GM19395 (cell line): ENCODE data around the gene PTCHD4.

ENCODE experiments used
- ATAC-seq: cut with Tn5 transposase; IDR thresholded peaks from one replicate; pipeline ENCODE4 v1.9.1; 2021; ENCODE audit warnings: mild to moderate bottlenecking, moderate library complexity; ENCODE audit not compliant: unreplicated experiment

Gene PTCHD4

GRCh38 chr6:48099713-48100587 is 11.0 kb downstream of the PTCHD4 start:
- no peak for ATAC-seq

DNA sequence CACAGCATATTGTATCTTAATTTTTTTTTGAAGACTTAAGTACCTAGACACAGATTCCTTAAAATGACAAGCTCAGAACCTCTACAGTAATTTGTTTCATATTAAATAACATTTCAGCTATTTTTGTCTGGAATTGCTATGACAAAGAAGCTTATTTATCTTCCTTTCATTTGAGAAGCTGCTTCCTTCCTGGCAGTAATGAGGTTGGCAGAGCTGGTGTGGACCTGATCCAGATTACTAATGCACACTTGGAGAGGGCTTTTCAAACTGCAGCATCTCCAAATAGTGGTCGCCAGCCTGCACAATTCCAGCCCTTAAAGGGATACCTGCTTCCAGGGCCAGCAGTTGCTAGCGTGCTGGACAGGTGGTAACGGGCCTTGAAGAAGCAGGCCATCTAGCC is 12.1 kb downstream of the PTCHD4 start:
- no peak for ATAC-seq

DNA sequence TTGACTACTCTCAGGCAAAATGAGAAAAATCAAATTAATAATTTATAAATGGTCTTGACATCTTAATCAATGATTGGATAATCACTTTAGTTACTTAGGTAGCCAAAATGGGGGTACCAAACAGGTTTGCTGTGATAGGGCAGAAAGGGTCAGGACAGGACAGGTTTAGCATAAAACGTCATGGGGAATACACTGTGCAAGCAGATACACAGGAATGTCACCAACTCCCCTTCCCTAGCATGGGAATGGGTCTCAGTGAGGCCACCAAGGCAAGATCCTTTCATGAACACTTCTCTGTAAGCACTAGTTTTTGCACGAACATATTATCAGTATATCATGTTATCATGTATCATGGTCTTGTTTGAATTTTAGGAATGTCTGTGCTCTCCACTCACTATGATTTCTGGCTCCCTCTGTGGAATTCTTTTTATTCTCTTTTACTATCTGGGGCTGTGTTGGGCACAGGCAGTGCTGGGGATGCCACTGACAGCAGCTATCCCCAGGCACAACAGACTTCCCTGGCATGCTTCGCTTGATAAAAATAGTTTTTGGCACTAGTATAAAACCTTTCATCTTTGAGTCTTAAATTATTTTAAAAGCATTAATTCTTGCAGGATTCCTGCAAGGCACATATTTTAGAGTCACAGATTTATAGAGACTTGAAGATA is 18.3 kb downstream of the PTCHD4 start:
- ATAC-seq = no peak

GRCh38 chr6:48090546-48090945 is 20.5 kb downstream of the PTCHD4 start:
- no peak for ATAC-seq

GRCh38 chr6:48087448-48087847 is 23.5 kb downstream of the PTCHD4 start:
- no peak for ATAC-seq

DNA sequence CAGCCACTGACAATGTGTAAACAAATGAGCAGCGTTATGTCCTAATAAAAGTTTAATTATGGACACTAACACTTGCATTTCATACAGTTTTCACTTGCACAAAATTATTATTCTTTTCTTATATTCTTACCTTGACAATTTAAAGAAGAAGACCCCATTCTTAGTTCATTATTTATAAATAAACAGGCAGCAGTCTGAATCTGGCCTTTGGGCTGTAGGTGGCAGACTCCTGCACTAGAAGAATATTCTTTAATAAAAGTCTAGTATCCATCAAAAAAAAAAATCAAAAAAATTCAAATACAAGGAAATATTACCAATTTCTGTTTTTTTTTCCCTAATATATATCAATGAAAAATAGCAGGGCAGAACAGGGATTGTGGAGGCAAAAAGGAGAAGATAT is 24.8 kb downstream of the PTCHD4 start:
- ATAC-seq = no peak

DNA sequence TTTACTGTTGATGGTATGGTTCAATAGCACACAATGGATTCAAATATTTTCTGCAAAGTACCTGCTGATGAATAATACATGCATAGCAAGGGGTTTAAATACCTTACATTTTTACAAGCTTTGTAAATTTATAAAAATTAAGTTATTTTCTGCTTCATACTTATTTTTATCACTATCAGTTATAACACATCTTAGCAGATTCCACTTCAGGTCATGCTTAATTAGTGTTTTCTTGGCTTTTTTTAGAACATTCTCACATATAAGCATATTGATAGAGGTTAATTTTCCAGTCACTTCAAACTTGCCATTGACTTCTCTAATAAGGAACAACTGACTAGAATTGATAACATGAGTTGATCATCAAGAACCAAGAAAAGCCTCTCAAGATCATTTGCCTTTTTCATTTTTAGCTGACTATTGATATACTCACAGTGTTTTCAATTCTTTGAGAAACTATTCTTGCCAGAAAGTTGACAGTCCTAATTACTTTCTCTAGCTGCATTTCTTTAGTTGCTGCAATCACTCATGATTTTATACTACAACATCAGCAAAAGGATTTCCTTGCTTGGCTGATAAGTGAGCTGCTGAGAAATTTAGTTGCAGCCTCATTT is 25.8 kb downstream of the PTCHD4 start:
- no peak for ATAC-seq

DNA sequence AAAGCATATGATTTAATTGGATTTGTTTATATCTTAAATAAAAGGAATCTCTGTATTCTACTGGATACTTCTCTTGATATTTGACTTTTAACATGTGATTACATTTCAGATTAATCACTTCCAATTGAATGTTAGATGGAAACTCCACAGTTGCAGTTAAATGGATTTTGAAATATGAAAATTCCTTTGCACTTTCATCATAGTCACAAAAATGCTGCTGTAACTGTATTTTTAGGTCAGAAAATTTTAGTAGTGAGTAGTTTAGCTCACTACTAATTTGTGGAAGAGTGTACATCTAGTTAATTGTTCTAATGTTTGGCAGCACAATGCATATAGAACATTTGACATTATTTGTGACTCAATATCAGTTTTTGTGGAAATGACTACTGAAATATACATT is 26.8 kb downstream of the PTCHD4 start:
- no peak for ATAC-seq

DNA sequence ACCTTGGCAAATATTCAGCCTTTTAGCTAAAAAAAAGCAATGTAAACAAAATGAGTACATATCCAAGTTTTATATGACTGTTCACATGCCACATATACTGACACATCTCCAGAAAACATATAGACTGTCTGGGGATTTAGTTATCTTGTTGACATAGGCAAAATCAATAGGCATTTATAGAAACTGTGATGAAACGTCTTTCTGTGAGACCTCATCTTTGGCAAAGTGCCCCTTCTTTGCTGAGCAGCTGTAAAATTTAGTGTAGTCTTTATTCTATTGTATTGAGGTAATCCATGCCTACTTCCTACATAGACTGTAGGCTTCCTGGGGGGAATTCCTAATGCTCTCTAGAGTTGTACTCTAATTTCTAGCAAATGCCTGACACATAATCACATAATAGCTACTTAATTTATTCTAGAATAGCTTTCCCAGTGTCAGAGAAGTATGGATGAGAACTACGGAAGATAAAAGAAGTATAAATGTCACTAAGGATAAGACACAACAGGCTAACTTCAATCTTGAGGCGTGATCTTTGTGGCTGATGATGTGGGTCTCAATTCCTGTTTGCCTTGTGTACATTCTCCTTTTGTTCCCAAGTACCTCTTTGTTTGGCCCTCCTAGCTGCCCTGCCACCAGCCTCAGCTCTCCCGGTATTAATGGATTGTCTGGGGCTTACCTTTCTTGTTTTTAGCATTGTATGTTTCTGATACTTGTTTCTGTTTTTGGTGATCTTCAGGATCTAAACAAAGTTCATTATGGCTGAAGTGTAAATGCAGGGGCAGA is 30.6 kb downstream of the PTCHD4 start:
- ATAC-seq = no peak

DNA sequence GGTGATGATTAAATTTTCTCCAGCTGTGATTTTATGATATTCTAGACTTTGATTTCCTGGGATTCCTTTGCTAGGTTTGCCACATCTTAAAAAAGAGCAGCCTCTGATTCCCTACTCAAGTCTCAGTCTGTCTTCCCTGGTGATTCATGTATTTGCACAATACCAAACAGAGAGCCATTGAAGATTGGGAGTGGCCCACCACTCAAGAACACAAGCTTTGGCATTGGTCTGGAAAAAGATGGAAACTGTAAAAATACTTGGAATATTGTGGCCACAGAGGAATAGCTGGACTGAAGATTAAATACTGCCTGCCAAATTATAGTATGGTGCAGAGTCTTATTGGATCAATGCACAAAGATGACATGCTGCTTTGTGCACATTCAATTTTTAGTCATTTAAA is 32.9 kb downstream of the PTCHD4 start:
- no peak for ATAC-seq

DNA sequence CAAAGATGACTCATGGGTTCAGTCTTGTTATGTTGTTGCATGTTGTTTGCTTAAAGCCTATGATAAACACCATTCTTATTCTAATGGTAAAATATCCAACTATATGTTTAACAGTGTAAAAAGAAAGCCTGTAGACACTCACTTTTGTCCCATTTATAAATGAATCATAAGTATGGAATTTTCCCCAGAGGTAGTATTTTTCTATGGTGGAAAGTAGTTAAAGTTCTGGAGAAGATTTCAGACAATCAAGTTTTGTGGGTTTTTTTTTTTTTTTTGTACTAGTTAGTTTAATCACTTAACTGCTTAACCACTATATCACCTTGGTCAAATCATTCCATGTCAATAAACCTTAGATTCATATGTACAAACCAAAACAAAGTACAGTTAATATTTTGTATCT is 35.8 kb downstream of the PTCHD4 start:
- ATAC-seq = no peak

- ATAC-seq = no peak
Observed at GRCh38 chr6:48073976-48074767, 36.8 kb downstream of the PTCHD4 start.

GRCh38 chr6:48071833-48072232 is 39.2 kb downstream of the PTCHD4 start:
- no peak for ATAC-seq

DNA sequence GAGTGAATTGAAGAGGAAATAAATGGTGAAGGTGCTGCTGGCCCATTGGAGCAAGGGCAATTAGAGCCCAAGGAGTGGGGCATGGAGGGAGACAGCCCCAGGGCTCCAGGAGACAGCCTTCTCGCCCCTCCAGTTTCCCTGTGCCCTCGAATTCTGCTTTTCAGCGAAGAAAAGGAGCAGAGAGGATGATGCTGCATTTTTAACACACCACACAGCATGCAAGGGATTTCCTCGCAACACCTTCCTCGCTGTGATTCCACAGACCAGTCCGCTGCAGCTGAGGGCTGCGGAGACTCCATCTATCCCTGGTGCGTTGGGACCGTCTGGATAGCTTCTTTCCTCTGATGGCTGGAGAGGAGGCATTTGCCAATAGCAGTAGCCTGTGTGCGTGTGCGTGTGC is 41.7 kb downstream of the PTCHD4 start:
- ATAC-seq = no peak

- no peak for ATAC-seq
Observed at GRCh38 chr6:48068278-48069251, 42.4 kb downstream of the PTCHD4 start.

GRCh38 chr6:48067886-48068277 is 43.1 kb downstream of the PTCHD4 start:
- no peak for ATAC-seq

DNA sequence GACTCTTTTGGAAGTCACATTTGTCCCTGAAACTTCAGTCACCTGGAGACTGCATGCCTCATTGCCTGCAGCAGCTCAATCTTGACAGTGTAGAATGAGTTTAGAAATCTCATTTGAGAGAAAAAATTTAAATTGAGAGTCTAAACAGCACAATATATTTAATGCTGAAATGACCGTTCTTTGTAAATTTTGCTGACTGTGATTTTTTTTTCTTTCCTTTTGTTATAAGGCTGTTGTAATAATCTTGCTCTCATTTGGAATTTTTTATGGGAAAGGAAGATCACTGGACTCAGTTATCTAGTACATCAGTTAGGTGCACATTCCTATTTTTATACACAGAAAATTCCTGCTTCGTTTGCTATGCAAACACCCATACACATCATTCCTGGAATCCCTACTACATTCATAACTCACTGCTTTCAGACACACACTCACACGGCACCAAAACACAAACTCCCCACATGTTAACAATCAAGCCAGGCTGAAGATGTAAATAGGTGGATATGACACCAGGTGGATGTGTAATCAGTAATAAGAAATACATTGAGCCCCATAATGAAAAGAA is 43.8 kb downstream of the PTCHD4 start:
- no peak for ATAC-seq

- ATAC-seq = no peak
Observed at GRCh38 chr6:48061265-48061990, 49.6 kb downstream of the PTCHD4 start.
